MCF 10A (cell line): ENCODE measurements around the gene AMY1B. TPM values are rescaled to one million over a fixed set of nuclear protein-coding genes. Genes with fewer than 3 reads are reported as not detected.

Source experiments
- total RNA-seq: library from RNA; stranded (reverse); gene quantifications from 2 replicates; pipeline ENCODE4 v1.2.3, GENCODE V29; 2022

Gene AMY1B
- total RNA-seq, 1 experiment from 2014 or later: not detected

Other genes starting within 250 kb of the AMY1B start
- 18.7 and 22.2 TPM in 2 replicates for gene RNPC3, start 170.5 kb downstream of the AMY1B start, total RNA-seq
- gene AMY2B, start 124.6 kb downstream of the AMY1B start, total RNA-seq: 10.8 and 14.5 TPM in 2 replicates
- gene AMY2A, start 78.8 kb downstream of the AMY1B start, total RNA-seq: not detected in 2 replicates
- not detected in 2 replicates for gene AMY1A, start 40.5 kb downstream of the AMY1B start, total RNA-seq
- not detected in 2 replicates for gene AMY1C, start 53.7 kb upstream of the AMY1B start, total RNA-seq